ENCODE data around the gene NBAS. TPM values are rescaled to one million over a fixed set of nuclear protein-coding genes. Genes with fewer than 3 reads are reported as not detected.

The NBAS gene
- total and polyA plus RNA-seq, 9 of the 15 experiments (the other 6 are each of a cell fraction or from before 2014, with no cell fraction given) = 15.3 to 94.4 (median 69.9) TPM

GRCh38 chr2:15174567-15174966, 386.6 kb downstream of the NBAS start:
- no peaks in the 10 kb centered on the region for H3K79me2 ChIP-seq (ENCODE audit: control insufficient read depth, insufficient read depth, low read length)
- in situ Hi-C loops (cut with MboI) = no loop called here
- FAIRE-seq (no peak), ATAC-seq (no peak), DNase-seq (ENCODE audit: extremely low read depth in 1 of 4, low spot score in 3 of 4) (no peak)
- no peak overlapping the region for H3K27ac ChIP-seq (ENCODE audit: extremely low read depth, low read depth, low read length)
- no peaks in the 10 kb centered on the region for H3K9me1 ChIP-seq (ENCODE audit: control insufficient read depth, insufficient read depth, low read length)
- H3K36me3 ChIP-seq (ENCODE audit: control insufficient read depth, insufficient read depth, low read length) = peaks cover 75% of the 10 kb centered on the region
- WGBS (ENCODE audit: insufficient coverage, low coverage, missing lambda C conversion rate) = 85% methylated on average over 2 of the region's 2 CpGs
- H3K9ac ChIP-seq (ENCODE audit: insufficient read depth in 1 of 2, low read depth in 2 of 2, low read length in 2 of 2) = no peak overlapping the region
- no peak overlapping the region for H2AFZ ChIP-seq (ENCODE audit: low read depth, low read length)
- ChIA-PET POLR2A (interaction anchor here (0.8 kb wide), 1 partner anchor 11 kb away, joined by 3 read pairs; no protein-coding TSS in a partner anchor), CTCF (ENCODE audit: low intra/inter-chr PET ratio) (no interaction called here)
- no peak overlapping the region for H3K4me2 ChIP-seq (ENCODE audit: insufficient read depth, low read length)
- H3K4me3 ChIP-seq = no peak overlapping the region
- H3K27me3 ChIP-seq (ENCODE audit: control insufficient read depth in 2 of 2, insufficient read depth in 2 of 2, low read length in 2 of 2) = no peaks in the 10 kb centered on the region
- intact Hi-C loops (cut with micrococcal nuclease) = no loop called here
- no peaks in the 10 kb centered on the region for H4K20me1 ChIP-seq (replicated peaks; ENCODE audit: control insufficient read depth, insufficient read depth, low read length)
- no TSS peak for BruUV-seq (replicated peaks)
- no peaks in the 10 kb centered on the region for H3K9me3 ChIP-seq (replicated peaks; ENCODE audit: control insufficient read depth, insufficient read depth, low read depth, low read length)
- H3K4me1 ChIP-seq (replicated peaks in 1 of 2; ENCODE audit: control insufficient read depth in 2 of 2, insufficient read depth in 2 of 2, low read length in 2 of 2) = no peaks in the 10 kb centered on the region
- TF ChIP-seq ETS1 (conservative IDR thresholded peaks at IDR 0.05; ENCODE audit: control insufficient read depth, low read depth, low read length) (no peak), YY1 (IDR thresholded peaks at IDR 0.05; ENCODE audit: borderline replicate concordance in 1 of 3, control insufficient read depth in 1 of 3, extremely low read depth in 1 of 3, insufficient read depth in 3 of 3, insufficient read length in 1 of 3, insufficient replicate concordance in 2 of 3, low read depth in 1 of 3, low read length in 2 of 3) (no peak), CTCFL (IDR thresholded peaks at IDR 0.05; ENCODE audit: borderline replicate concordance, insufficient read depth, low read depth, low read length, poor library complexity, severe bottlenecking) (no peak), MEF2A (IDR thresholded peaks at IDR 0.05; ENCODE audit: control insufficient read depth, low read depth, low read length) (no peak), RB1 (IDR thresholded peaks at IDR 0.05; ENCODE audit: low read depth) (no peak), RCOR1 (IDR thresholded peaks at IDR 0.05; ENCODE audit: borderline replicate concordance in 1 of 2, low read depth in 2 of 2, low read length in 2 of 2) (no peak), MTF1 (CRISPR knock-in tag; IDR thresholded peaks at IDR 0.05; ENCODE audit: borderline replicate concordance) (no peak), TRIM25 (IDR thresholded peaks at IDR 0.05; ENCODE audit: borderline replicate concordance) (no peak), EP400 (IDR thresholded peaks at IDR 0.05) (no peak), GABPB1 (CRISPR knock-in tag; IDR thresholded peaks at IDR 0.05) (no peak), HDAC8 (tag; IDR thresholded peaks at IDR 0.05) (no peak), ZNF253 (CRISPR knock-in tag; conservative IDR thresholded peaks at IDR 0.05) (no peak), GABPB2 (CRISPR knock-in tag; conservative IDR thresholded peaks at IDR 0.05) (no peak), SFPQ (IDR thresholded peaks at IDR 0.05; ENCODE audit: low read depth, low read length) (no peak)

Data from K562 (cell line).